Smooth muscle cell of the brain vasculature (primary cell): ENCODE results near the gene NEO1.
"Not testable (repeated sequence)": the region's sequence is repeated elsewhere in the genome, so short reads cannot be mapped to it uniquely, and the experiment has no call there.

Experiments used
- DNase-seq: peaks from one replicate; pipeline ENCODE4 v3.0.0-alpha.2; 2012; ENCODE audit warnings: low read depth, low spot score

Gene NEO1

GRCh38 chr15:73139744-73140553 is 87.7 kb downstream of the NEO1 start:
- DNase-seq = no peak

- DNase-seq = no peak
Observed at GRCh38 chr15:73141216-73141900, 89.1 kb downstream of the NEO1 start.

GRCh38 chr15:73142802-73143762 is 90.8 kb downstream of the NEO1 start:
- DNase-seq = no peak

- no peak for DNase-seq
Observed at GRCh38 chr15:73143763-73144155, 91.5 kb downstream of the NEO1 start.

- no peak for DNase-seq
Observed at GRCh38 chr15:73146419-73146818, 94.2 kb downstream of the NEO1 start.

GRCh38 chr15:73150831-73151230 is 98.6 kb downstream of the NEO1 start:
- DNase-seq = no peak

GRCh38 chr15:73153024-73153423 is 100.8 kb downstream of the NEO1 start:
- DNase-seq = no peak

GRCh38 chr15:73153447-73153846 is 101.2 kb downstream of the NEO1 start:
- DNase-seq = no peak

GRCh38 chr15:73156431-73157191 is 104.3 kb downstream of the NEO1 start:
- DNase-seq = no peak

- no peak for DNase-seq
Observed at GRCh38 chr15:73161546-73161945, 109.3 kb downstream of the NEO1 start.

- DNase-seq = no peak
Observed at GRCh38 chr15:73165435-73165834, 113.2 kb downstream of the NEO1 start.

- DNase-seq = no peak
Observed at GRCh38 chr15:73165844-73166243, 113.6 kb downstream of the NEO1 start.

- not testable (repeated sequence) for DNase-seq
Observed at GRCh38 chr15:73166711-73167110, 114.4 kb downstream of the NEO1 start.

- DNase-seq = no peak
Observed at GRCh38 chr15:73168487-73168886, 116.2 kb downstream of the NEO1 start.

- DNase-seq = no peak
Observed at GRCh38 chr15:73171711-73172110, 119.4 kb downstream of the NEO1 start.

GRCh38 chr15:73172508-73172907 is 120.2 kb downstream of the NEO1 start:
- no peak for DNase-seq

GRCh38 chr15:73174171-73174570 is 121.9 kb downstream of the NEO1 start:
- no peak for DNase-seq

- no peak for DNase-seq
Observed at GRCh38 chr15:73175382-73175781, 123.1 kb downstream of the NEO1 start.

- DNase-seq = no peak
Observed at GRCh38 chr15:73176598-73176997, 124.3 kb downstream of the NEO1 start.

GRCh38 chr15:73183071-73183470 is 130.8 kb downstream of the NEO1 start:
- no peak for DNase-seq

GRCh38 chr15:73190189-73190601 is 137.9 kb downstream of the NEO1 start:
- no peak for DNase-seq
